GM18505 (cell line): Measurements from ENCODE around the gene ZNF574.

Source experiments
- ATAC-seq: cut with Tn5 transposase; IDR thresholded peaks from one replicate; pipeline ENCODE4 v1.9.1; 2021; ENCODE audit not compliant: unreplicated experiment
- POLR2A ChIP-seq: IDR thresholded peaks from 4 replicates; pipeline ENCODE4 v1.6.1; 2011; ENCODE audit warnings: borderline replicate concordance; ENCODE audit not compliant: insufficient read depth, insufficient read length; ENCODE audit errors: extremely low read depth

The ZNF574 gene

DNA sequence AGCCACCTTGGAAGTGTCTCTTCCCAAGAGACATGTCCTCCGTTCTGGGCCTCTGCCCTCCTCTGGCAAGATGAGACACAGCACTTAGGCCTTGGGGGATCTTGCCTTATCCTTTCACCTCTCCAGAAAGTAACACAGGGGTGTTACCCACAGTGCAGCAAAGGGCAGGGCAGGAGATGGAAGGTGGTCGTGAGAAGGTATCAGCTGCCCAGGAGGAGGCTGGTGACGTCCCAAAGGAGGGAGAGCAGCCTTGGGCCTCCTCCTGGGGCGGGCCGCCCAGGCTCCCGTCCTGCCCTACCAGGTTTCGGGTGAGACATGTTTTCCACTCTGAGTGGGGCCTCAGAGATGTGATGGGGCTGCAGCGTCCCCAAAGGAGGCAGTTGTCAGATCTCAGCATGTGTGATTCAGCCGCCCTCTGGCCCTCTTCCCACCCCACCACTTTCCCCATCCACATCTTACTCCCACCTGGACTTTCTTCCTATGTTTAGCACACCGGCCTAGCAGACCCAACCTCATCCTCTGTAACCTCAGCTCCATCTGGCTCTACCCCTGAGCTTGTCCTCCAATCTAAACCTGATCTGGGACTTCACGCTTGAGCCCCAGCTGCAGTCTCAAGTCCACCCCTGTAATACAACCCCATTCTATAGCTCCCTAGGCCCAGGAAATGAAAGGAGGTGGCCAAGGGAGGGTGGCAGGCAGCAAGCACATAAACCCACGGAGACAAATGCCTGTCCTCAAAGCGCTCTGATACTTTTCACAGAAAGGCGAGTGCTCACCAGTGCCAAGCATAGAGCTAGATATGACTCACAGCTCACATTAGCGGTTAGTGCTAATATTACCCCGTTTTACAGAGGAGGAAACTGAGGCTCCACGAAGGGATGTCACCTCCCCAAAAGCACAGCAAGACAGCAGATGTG is 47.0 kb downstream of the ZNF574 start:
- peak; percentile 55 for TF ChIP-seq POLR2A
- ATAC-seq, result no peak

DNA sequence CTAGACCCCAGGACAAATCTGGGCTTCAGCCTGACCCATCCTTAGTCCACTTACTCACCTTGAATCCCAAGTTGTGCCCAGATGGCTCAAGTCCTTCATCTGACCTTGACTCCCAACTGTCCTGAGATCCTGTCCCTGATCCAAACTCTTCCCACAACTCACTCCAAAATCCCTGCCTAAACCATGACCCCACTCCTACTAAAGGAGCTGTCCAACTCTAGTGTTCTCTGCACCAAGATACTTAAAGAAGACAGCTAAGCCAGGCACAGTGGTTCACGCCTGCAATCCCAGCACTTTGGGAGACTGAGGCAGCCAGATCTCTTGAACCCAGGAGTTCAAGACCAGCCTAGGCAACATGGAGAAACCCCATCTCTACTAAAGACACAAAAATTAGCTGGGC is 47.8 kb downstream of the ZNF574 start:
- TF ChIP-seq POLR2A, result no peak
- ATAC-seq, result no peak

DNA sequence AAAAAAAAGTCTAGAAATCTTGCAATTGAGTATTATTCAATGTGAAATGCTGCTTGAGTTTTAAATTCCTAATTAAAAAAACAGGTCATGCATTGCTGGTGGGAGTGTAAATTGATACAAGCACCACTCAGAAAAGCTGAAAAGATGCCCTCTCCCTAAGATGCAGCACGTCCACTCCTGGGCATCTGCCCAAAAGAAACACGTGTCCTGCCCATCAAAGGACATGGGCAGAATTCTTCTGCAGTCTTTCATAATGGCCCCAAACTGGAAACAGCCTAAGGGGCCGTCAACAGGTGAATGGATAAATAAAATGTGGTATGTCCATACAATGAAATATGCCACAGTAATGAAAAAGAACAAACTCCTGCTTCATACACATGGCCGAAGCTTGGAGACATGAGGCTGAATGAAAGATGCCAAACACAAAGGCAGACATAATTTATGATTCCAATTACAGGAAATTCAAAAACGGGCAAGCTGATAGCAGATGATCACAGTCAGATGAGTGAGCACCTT is 48.5 kb downstream of the ZNF574 start:
- ATAC-seq, result no peak
- TF ChIP-seq POLR2A, result no peak

DNA sequence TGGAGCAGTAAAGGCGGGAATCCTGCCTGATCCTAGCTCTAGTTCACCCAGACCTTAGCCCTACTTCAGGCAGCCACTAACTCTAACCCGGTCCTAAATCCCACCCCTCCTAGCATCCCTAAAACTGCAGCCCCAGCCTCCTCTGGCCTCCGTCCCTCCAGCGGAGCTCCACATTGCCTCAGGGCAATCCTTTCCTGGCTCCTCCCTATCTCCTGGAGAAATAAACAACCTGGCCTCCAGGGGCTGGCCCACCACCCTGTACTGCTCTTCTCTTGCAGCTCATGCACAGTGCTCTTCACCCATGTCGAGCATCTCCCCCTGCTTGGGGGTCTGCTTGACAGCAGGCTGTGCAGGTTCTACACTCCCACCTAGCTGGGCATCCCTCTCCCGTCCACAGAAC is 49.6 kb downstream of the ZNF574 start:
- TF ChIP-seq POLR2A, result no peak
- ATAC-seq, result no peak

DNA sequence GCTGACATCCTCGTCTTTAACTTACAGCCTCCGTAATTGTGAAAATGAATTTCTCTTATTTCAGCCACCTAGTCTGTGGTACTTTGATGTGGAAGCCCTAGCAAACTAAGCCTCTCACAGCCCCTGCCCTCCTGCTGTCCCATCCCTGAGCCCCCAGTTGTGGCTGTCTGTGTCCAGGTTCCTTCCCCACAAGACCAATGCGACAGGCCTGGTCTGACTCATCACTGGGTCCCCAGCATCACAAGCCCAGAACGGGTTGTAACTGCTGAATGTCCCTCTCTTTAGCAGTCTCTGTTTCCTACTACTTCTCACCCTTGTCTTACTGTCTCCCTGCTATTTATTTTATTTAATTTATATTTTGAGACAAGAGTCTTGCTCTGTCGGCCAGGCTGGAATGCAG is 50.6 kb downstream of the ZNF574 start:
- ATAC-seq, result no peak
- TF ChIP-seq POLR2A, result no peak

DNA sequence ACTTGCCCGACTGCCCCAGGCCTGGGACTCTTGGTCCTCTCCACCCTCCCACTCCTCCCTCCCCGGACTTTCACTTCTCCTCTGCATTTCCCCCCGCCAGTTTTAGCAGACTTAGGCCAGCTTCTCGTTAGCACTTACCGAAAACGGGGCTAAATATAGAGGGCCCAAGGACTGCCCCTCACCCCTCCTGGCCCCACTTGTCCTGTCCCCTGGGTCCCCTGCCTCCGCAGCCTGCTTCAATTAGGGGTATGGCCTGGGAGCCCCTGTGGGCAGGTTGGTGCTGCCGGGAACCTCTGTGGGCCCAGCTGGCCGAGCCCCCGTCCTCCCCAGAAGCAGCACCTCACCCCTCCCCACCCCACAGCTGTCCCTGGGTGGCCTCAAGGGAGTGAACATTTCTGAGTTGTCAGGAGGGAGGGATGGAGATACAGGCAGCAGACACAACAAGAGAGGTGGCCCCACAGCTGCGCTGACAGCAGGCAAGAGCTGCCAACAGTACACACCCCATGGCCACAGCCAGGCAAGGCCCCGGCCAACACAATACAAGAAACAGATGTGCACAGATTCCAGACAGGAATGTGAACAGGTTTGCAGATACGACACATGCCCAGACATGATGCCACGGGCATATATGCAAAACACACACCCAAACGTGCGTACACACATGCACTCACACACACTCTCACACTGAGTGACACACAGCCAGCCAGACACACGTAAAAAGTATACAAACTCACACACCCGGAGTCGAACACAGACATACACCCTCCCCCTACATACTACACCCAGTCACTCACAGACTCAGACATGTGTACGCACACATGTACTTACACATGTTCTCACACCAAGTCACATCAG is 53.7 kb downstream of the ZNF574 start:
- peak; percentile 49 for ATAC-seq
- peak; percentile 50 for TF ChIP-seq POLR2A

DNA sequence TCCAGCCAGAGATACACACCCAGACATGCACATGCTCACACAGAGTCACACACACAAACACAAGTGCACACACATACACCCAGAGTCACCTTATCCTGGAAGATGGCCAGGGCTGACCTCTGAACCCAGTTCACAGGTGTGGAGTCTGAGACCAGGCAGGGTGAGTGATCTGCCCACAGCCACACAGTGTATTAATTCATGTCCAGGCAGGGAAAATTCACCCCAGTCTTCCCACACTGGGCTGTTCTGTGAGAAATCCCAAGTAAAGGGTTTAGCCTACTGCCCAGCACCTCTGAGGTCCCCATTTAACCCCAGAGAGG is 54.2 kb downstream of the ZNF574 start:
- TF ChIP-seq POLR2A, result no peak
- no peak for ATAC-seq
